ENCODE measurements around the gene FTCD. TPM values are rescaled to one million over a fixed set of nuclear protein-coding genes. Genes with fewer than 3 reads are reported as not detected.

FTCD gene
- total and polyA plus RNA-seq, 12 donors = 0.14 to 4.4 (median 1.1) TPM

DNA sequence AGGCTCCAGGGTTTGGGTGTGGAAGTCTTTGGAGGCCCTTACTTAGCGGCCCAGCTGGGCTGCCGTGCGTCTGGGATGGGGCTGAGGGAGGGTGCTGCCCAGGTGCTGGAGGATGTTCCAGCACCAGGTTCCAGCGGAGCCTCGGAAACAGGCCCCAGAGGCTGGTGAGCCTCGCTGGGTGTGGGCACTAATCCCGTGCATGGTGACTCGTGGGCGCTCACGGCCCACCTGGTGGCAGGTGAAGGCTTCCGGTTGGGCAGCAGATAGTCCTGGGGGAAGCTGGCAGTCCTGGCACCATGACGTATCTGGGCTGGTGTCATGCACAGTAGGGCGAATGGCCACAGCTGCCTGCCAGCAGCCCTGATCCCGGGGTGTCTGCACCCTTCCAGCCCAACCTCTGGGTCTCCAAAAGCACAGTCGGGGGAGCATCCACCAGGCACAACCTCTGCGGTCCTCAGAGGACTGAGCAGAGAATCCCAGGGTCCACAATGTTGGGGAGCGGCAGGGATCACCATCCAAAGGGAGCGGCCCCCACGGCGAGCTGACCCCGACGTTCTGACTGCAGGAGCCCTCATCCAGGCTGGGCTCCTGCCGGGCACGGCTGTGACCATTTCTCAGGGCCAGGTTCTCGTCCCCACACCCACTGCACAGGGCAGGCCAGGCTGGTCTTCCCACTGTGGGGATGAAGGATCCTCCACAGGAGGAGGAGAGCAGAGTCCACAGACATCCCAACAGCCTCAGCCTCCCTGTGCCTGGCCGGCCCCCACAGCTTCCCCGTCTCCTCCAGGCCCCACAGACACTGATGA, 25.3 kb downstream of the FTCD start:
- intact Hi-C loops (cut with DNase I) = no loop called here
- H3K27ac ChIP-seq = peak overlapping the region in 1 of 10 donors; percentile 17
- peak in 1 of 2 donors; percentile 20 for DNase-seq
- H3K4me1 ChIP-seq = peaks cover 0 to 18% (median 11%) of the 10 kb centered on the region in 9 donors
- 81 to 88% methylated on average over 27 of the region's 27 CpGs for WGBS, 2 donors
- no peaks in the 10 kb centered on the region for H3K9me3 ChIP-seq
- no peak for ATAC-seq
- H3K36me3 ChIP-seq = peaks cover 0 to 49% (median 5%) of the 10 kb centered on the region in 9 donors
- TF ChIP-seq, protein P1, sequence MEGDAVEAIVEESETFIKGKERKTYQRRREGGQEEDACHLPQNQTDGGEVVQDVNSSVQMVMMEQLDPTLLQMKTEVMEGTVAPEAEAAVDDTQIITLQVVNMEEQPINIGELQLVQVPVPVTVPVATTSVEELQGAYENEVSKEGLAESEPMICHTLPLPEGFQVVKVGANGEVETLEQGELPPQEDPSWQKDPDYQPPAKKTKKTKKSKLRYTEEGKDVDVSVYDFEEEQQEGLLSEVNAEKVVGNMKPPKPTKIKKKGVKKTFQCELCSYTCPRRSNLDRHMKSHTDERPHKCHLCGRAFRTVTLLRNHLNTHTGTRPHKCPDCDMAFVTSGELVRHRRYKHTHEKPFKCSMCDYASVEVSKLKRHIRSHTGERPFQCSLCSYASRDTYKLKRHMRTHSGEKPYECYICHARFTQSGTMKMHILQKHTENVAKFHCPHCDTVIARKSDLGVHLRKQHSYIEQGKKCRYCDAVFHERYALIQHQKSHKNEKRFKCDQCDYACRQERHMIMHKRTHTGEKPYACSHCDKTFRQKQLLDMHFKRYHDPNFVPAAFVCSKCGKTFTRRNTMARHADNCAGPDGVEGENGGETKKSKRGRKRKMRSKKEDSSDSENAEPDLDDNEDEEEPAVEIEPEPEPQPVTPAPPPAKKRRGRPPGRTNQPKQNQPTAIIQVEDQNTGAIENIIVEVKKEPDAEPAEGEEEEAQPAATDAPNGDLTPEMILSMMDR (IDR thresholded peaks at IDR 0.05) = no peak
- no peaks in the 10 kb centered on the region for H3K27me3 ChIP-seq
- H3K4me3 ChIP-seq = no peak overlapping the region

DNA sequence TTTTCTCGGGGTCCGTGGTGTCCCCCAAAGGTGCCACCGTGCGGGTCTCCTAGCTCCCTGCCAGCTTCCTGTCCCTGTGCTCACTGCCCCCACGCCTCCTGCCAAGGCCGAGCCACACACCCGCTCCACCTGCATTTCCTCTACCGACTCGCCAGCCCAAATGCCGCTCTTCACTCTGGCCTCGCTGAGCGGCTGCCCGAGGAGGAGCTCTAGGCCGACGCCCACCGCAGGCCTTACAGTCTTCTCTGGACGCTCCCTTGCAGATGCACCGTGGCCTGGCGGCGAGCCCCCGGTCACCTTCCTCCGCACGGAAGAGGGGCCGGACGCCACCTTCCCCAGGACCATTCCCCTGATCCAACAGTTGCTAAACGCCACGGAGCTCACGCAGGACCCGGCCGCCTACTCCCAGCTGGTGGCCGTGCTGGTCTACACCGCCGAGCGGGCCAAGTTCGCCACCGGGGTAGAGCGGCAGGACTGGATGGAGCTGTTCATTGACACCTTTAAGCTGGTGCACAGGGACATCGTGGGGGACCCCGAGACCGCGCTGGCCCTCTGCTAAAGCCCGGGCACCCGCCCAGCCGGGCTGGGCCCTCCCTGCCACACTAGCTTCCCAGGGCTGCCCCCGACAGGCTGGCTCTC, 26.3 kb downstream of the FTCD start:
- intact Hi-C loops (cut with DNase I) = no loop called here
- Histone ChIP-seq H3K36me3 (peaks cover 0 to 59% (median 5%) of the 10 kb centered on the region in 9 donors), H3K4me3 (no peak overlapping the region), H3K9me3 (no peaks in the 10 kb centered on the region), H3K27me3 (no peaks in the 10 kb centered on the region), H3K27ac (peak overlapping the region in 9 of 10 donors; percentile 47 to 87 (median 77)), H3K4me1 (peaks cover 0 to 18% (median 11%) of the 10 kb centered on the region in 9 donors)
- DNase-seq (peak in 1 of 2 donors; percentile 25), ATAC-seq (peak in 4 of 8 donors; percentile 3 to 15 (median 8))
- WGBS, 2 donors = 77 to 84% methylated on average over 45 of the region's 45 CpGs
- TF ChIP-seq, protein P1 (IDR thresholded peaks at IDR 0.05) = no peak

DNA sequence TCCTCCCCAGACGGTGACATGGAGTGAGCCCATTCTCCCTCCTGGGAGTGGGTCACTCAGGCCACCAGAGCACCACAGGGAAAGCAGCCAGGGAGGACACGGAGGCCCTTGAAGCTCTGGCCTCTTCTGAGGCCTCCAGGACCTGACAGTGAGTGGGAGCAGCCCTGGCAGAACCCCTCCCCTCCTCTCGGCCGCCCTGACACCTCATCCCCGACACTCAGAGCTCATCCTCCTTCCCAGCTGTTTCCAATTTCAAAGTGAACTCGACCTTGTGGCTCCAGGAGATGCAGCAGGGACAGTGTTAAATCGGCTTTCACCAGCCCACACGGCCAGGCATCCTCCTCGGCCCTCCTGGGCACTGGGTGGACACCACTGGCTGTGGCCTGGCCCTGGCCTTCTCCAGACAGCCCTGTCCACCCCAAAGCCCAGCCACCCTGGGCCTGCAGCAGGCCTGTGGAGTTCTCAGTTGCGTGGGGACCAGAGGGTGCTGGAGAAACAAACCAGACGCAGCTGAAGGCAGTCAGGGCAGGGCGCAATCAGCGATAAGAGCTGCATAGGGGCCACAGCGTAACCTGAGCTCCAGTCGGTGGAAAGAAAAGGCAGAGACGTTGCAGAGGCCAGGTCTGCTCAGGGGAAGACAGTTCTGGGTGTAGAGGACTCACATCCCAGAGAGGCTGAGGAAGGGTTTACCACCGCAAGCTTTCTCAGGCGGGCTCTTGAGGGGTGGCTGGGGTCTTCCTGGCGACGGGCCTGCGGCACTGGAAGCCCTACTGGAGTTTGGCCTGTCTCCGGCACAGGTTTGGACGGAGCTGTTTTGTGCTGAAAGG, 27.1 kb downstream of the FTCD start:
- intact Hi-C loops (cut with DNase I) = no loop called here
- 35 to 51% methylated on average over 23 of the region's 23 CpGs for WGBS, 2 donors
- Histone ChIP-seq H3K9me3 (no peaks in the 10 kb centered on the region), H3K36me3 (peaks cover 0 to 62% (median 5%) of the 10 kb centered on the region in 9 donors), H3K4me1 (peaks cover 0 to 18% (median 11%) of the 10 kb centered on the region in 9 donors), H3K27me3 (no peaks in the 10 kb centered on the region), H3K27ac (peak overlapping the region; percentile 47 to 87 (median 77)), H3K4me3 (no peak overlapping the region)
- ATAC-seq (peak; percentile 53 to 89 (median 72)), DNase-seq (peak; percentile 61 to 79)
- TF ChIP-seq, protein P1 (IDR thresholded peaks at IDR 0.05) = no peak
